Measurements from ENCODE around the gene CD79B.

DNA sequence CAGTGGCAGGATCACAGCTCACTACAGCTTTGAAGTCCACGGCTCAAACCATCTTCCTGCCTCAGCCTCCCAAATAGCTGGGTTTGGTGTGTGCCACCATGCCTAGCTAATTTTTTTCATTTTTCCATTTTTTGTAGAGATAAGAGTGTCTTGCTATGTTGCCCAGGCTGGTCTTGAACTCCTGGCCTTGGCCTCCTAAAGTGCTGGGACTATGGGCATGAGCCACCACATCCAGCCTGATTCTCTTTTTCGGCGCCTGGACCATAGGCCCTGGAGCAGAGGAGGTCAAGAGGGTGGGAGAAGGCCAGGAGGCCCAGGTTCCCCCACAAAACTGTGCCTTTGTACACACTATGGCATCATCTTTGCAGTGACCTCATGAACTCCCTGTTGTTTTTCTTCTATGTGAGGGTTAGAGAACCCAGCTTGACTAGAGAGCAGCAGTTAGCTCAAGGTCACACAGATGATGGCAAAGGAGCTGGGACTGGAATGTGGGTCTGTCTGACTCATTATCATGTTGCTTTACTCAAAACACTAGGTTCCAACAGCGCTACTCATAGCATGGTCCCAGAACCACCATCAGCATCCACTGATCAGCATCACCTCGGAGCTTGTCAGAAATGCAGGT is 24.3 kb upstream of the CD79B start:
- TF ChIP-seq ZNF366 (tag by site-specific recombination; conservative IDR thresholded peaks at IDR 0.05) (no peak), CTCF (tag by site-specific recombination; IDR thresholded peaks at IDR 0.05) (no peak), ZBTB44 (tag by site-specific recombination; IDR thresholded peaks at IDR 0.05) (no peak)
